Measurements from ENCODE around the gene ZNF431.
"Not testable (repeated sequence)": the region's sequence is repeated elsewhere in the genome, so short reads cannot be mapped to it uniquely, and the experiment has no call there.

The ZNF431 gene

GRCh38 chr19:21197590-21198295, 55.9 kb downstream of the ZNF431 start:
- no peak overlapping the region for H3K4me3 ChIP-seq (ENCODE audit: low read length)
- no peak for TF ChIP-seq ZNF274 (IDR thresholded peaks at IDR 0.05; ENCODE audit: low read depth, low read length)

- no peak for TF ChIP-seq ZNF274 (IDR thresholded peaks at IDR 0.05; ENCODE audit: low read depth, low read length)
- H3K4me3 ChIP-seq (ENCODE audit: low read length) = no peak overlapping the region
These were observed 61.1 kb downstream of the ZNF431 start for GRCh38 chr19:21202865-21203494.

GRCh38 chr19:21210037-21210621, 68.3 kb downstream of the ZNF431 start:
- no peak overlapping the region for H3K4me3 ChIP-seq (ENCODE audit: low read length)
- no peak for TF ChIP-seq ZNF274 (IDR thresholded peaks at IDR 0.05; ENCODE audit: low read depth, low read length)

- TF ChIP-seq ZNF274 (IDR thresholded peaks at IDR 0.05; ENCODE audit: low read depth, low read length) = no peak
These were observed 79.9 kb downstream of the ZNF431 start for GRCh38 chr19:21221693-21222092.

GRCh38 chr19:21229938-21230337, 88.1 kb downstream of the ZNF431 start:
- H3K4me3 ChIP-seq (ENCODE audit: low read length) = not testable (repeated sequence)

More at GRCh38 chr19:21221693-21222092, 79.9 kb downstream of the ZNF431 start:
- H3K4me3 ChIP-seq (ENCODE audit: low read length) = no peak overlapping the region

GRCh38 chr19:21233691-21234090, 91.9 kb downstream of the ZNF431 start:
- H3K4me3 ChIP-seq (ENCODE audit: low read length) = no peak overlapping the region
- no peak for TF ChIP-seq ZNF274 (IDR thresholded peaks at IDR 0.05; ENCODE audit: low read depth, low read length)

- not testable (repeated sequence) for H3K4me3 ChIP-seq (ENCODE audit: low read length)
These were observed 94.9 kb downstream of the ZNF431 start for GRCh38 chr19:21236751-21237150.

- no peak for TF ChIP-seq ZNF274 (IDR thresholded peaks at IDR 0.05; ENCODE audit: low read depth, low read length)
- no peak overlapping the region for H3K4me3 ChIP-seq (ENCODE audit: low read length)
These were observed 96.8 kb downstream of the ZNF431 start for GRCh38 chr19:21238670-21239069.

Data from GM08714 (cell line).